ENCODE measurements around the gene PLPP4. TPM values are rescaled to one million over a fixed set of nuclear protein-coding genes. Genes with fewer than 3 reads are reported as not detected.

Gene PLPP4
- total and polyA plus RNA-seq, 10 of the 15 experiments (the other 5 are each of a cell fraction or from before 2014, with no cell fraction given) = 0.08 to 3.1 (median 0.26) TPM; not detected in 3

DNA sequence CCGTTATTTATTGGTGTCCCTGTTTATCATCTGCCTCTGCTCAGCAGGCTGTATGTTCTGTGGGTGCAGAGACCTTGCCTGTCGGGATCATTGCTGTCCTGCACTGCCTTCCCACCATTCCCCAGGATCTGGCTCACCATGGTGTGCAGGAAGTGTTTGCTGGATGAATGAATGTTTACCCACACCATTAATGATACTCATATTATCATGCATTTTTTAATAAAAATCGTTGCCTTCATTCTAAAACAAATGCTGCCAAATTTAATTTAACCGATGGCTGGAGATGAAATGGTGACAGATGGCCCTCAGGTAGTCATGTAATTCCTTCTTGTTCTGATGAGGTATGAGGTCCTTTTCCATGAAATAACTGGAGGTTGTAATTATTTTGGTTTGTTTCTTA, 22.5 kb downstream of the PLPP4 start:
- FAIRE-seq (no peak), DNase-seq (ENCODE audit: low read depth, low spot score) (no peak), ATAC-seq (no peak)
- POLR2A ChIA-PET = no interaction called here
- H3K36me3 ChIP-seq (ENCODE audit: control insufficient read depth in 2 of 2, insufficient read depth in 2 of 2, low read length in 1 of 2) = no peaks in the 10 kb centered on the region
- WGBS (ENCODE audit: insufficient coverage, insufficient replicate concordance, low lambda C conversion rate, missing lambda C conversion rate) = 10% methylated on average over 4 of the region's 4 CpGs
- no peak overlapping the region for H3K9ac ChIP-seq (ENCODE audit: control insufficient read depth, insufficient read depth, low read length)
- intact Hi-C loops (cut with micrococcal nuclease; ENCODE audit: unreplicated experiment) (no loop called here), in situ Hi-C loops (cut with MboI) (no loop called here)
- CTCF ChIA-PET = interaction anchor here (1.3 kb wide), 1 partner anchor 12 kb away, joined by 3 read pairs; no protein-coding TSS in a partner anchor
- H2AFZ ChIP-seq (ENCODE audit: control insufficient read depth, low read depth, low read length) = no peak overlapping the region
- H3K79me2 ChIP-seq (ENCODE audit: control insufficient read depth, insufficient read depth, low read length) = no peaks in the 10 kb centered on the region
- TF ChIP-seq GATAD2B (conservative IDR thresholded peaks at IDR 0.05; ENCODE audit: low read depth) = no peak
- no peak for TF ChIP-seq CBFB (IDR thresholded peaks at IDR 0.05; ENCODE audit: low read depth)
- TF ChIP-seq ZNF274 (IDR thresholded peaks at IDR 0.05; ENCODE audit: insufficient read depth, insufficient read length) = no peak
- no peak for TF ChIP-seq POLR2AphosphoS5 (IDR thresholded peaks at IDR 0.05; ENCODE audit: low read length)
- TF ChIP-seq MYC (IDR thresholded peaks at IDR 0.05; ENCODE audit: insufficient read depth, insufficient read length, insufficient replicate concordance, low read length, severe bottlenecking) = no peak
- no peak for TF ChIP-seq ZZZ3 (IDR thresholded peaks at IDR 0.05; ENCODE audit: control insufficient read depth, insufficient read length, low read depth)
- no peak for TF ChIP-seq RELA (IDR thresholded peaks at IDR 0.05; ENCODE audit: borderline replicate concordance, partially characterized antibody)
- no peak for TF ChIP-seq SMARCA5 (IDR thresholded peaks at IDR 0.05)
- TF ChIP-seq BHLHE40 (IDR thresholded peaks at IDR 0.05; ENCODE audit: borderline replicate concordance in 1 of 2, low read depth in 2 of 2, low read length in 1 of 2) = no peak
- no peak for TF ChIP-seq STAT1 (conservative IDR thresholded peaks at IDR 0.05)
- TF ChIP-seq SREBF2 (IDR thresholded peaks at IDR 0.05; ENCODE audit: low read length) = no peak
- TF ChIP-seq, protein P1, sequence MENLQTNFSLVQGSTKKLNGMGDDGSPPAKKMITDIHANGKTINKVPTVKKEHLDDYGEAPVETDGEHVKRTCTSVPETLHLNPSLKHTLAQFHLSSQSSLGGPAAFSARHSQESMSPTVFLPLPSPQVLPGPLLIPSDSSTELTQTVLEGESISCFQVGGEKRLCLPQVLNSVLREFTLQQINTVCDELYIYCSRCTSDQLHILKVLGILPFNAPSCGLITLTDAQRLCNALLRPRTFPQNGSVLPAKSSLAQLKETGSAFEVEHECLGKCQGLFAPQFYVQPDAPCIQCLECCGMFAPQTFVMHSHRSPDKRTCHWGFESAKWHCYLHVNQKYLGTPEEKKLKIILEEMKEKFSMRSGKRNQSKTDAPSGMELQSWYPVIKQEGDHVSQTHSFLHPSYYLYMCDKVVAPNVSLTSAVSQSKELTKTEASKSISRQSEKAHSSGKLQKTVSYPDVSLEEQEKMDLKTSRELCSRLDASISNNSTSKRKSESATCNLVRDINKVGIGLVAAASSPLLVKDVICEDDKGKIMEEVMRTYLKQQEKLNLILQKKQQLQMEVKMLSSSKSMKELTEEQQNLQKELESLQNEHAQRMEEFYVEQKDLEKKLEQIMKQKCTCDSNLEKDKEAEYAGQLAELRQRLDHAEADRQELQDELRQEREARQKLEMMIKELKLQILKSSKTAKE (IDR thresholded peaks at IDR 0.05; ENCODE audit: low read depth, poor library complexity, severe bottlenecking) = no peak
- TF ChIP-seq, protein P2, sequence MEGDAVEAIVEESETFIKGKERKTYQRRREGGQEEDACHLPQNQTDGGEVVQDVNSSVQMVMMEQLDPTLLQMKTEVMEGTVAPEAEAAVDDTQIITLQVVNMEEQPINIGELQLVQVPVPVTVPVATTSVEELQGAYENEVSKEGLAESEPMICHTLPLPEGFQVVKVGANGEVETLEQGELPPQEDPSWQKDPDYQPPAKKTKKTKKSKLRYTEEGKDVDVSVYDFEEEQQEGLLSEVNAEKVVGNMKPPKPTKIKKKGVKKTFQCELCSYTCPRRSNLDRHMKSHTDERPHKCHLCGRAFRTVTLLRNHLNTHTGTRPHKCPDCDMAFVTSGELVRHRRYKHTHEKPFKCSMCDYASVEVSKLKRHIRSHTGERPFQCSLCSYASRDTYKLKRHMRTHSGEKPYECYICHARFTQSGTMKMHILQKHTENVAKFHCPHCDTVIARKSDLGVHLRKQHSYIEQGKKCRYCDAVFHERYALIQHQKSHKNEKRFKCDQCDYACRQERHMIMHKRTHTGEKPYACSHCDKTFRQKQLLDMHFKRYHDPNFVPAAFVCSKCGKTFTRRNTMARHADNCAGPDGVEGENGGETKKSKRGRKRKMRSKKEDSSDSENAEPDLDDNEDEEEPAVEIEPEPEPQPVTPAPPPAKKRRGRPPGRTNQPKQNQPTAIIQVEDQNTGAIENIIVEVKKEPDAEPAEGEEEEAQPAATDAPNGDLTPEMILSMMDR (IDR thresholded peaks at IDR 0.05 in 2 of 3, conservative IDR thresholded peaks at IDR 0.05 in 1 of 3; ENCODE audit: control insufficient read depth in 2 of 3, extremely low read depth in 1 of 3, insufficient read depth in 1 of 3, low read depth in 3 of 3, low read length in 3 of 3) = no peak
- TF ChIP-seq SIN3A (IDR thresholded peaks at IDR 0.05; ENCODE audit: low read depth, low read length) = no peak
- TF ChIP-seq ZNF207 (IDR thresholded peaks at IDR 0.05; ENCODE audit: borderline replicate concordance) = no peak
- no peak for TF ChIP-seq TAF1 (IDR thresholded peaks at IDR 0.05; ENCODE audit: borderline replicate concordance, low read depth, low read length)
- TF ChIP-seq, protein P3, sequence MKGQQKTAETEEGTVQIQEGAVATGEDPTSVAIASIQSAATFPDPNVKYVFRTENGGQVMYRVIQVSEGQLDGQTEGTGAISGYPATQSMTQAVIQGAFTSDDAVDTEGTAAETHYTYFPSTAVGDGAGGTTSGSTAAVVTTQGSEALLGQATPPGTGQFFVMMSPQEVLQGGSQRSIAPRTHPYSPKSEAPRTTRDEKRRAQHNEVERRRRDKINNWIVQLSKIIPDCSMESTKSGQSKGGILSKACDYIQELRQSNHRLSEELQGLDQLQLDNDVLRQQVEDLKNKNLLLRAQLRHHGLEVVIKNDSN (IDR thresholded peaks at IDR 0.05; ENCODE audit: borderline replicate concordance, extremely low read length, insufficient read depth, low read depth, low read length) = no peak
- TF ChIP-seq, protein P4, sequence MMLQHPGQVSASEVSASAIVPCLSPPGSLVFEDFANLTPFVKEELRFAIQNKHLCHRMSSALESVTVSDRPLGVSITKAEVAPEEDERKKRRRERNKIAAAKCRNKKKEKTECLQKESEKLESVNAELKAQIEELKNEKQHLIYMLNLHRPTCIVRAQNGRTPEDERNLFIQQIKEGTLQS (IDR thresholded peaks at IDR 0.05; ENCODE audit: borderline replicate concordance, extremely low read depth, low read depth, low read length) = no peak
- TF ChIP-seq KAT2A (conservative IDR thresholded peaks at IDR 0.05; ENCODE audit: control insufficient read depth, low read depth, low read length) = no peak
- H3K9me3 ChIP-seq (replicated peaks; ENCODE audit: control insufficient read depth, insufficient read depth, low read length) = no peaks in the 10 kb centered on the region; the same call in 2 of the 3 replicates
- no peak overlapping the region for H3K4me3 ChIP-seq
- H3K27me3 ChIP-seq (replicated peaks in 1 of 2; ENCODE audit: control insufficient read depth in 2 of 2, insufficient read depth in 2 of 2, low read length in 1 of 2) = no peaks in the 10 kb centered on the region
- RAD21 ChIA-PET (ENCODE audit: unreplicated experiment) = no interaction called here
- SMC1A ChIA-PET (ENCODE audit: uncharacterized antibody, unreplicated experiment) = no interaction called here
- H3K4me2 ChIP-seq (ENCODE audit: control insufficient read depth, insufficient read depth) = no peak overlapping the region
- H3K4me1 ChIP-seq (ENCODE audit: control insufficient read depth, insufficient read depth, low read length) = no peaks in the 10 kb centered on the region
- no peak overlapping the region for H3K27ac ChIP-seq (ENCODE audit: control insufficient read depth, insufficient read depth)
- no TSS peak for BruUV-seq (replicated peaks)
- H4K20me1 ChIP-seq (ENCODE audit: control insufficient read depth, insufficient read depth) = no peaks in the 10 kb centered on the region

Data from GM12878 (cell line).